SJSA1 (cell line): Measurements from ENCODE around the gene LRRC8A. TPM values are rescaled to one million over a fixed set of nuclear protein-coding genes. Genes with fewer than 3 reads are reported as not detected.

Experiments
- DNase-seq, 2 experiments: peaks; one replicate each; pipeline ENCODE4 v3.0.0-alpha.2; 2015 to 2020; ENCODE audit warnings: low spot score in 2 of 2, low read depth in 1 of 2
- H3K27ac ChIP-seq: fragments of 250-450 bp; sonication (Bioruptor Pico); 2 replicates; pipeline ENCODE4 v1.5.1; 2020; ENCODE audit warnings: mild to moderate bottlenecking, moderate library complexity
- H3K27me3 ChIP-seq: fragments of 250-450 bp; sonication (Bioruptor Pico); replicated peaks from 2 replicates; pipeline ENCODE4 v1.5.1; 2020; ENCODE audit warnings: mild to moderate bottlenecking, moderate library complexity
- H3K36me3 ChIP-seq: fragments of 250-450 bp; sonication (Bioruptor Pico); 2 replicates; pipeline ENCODE4 v1.5.1; 2020; ENCODE audit warnings: mild to moderate bottlenecking
- H3K4me1 ChIP-seq: fragments of 250-450 bp; sonication (Bioruptor Pico); replicated peaks from 2 replicates; pipeline ENCODE4 v1.6.1; 2021; ENCODE audit warnings: mild to moderate bottlenecking
- H3K4me3 ChIP-seq: fragments of 250-450 bp; sonication (Bioruptor Pico); 2 replicates; pipeline ENCODE4 v1.5.1; 2020; ENCODE audit warnings: mild to moderate bottlenecking
- H3K9me3 ChIP-seq: fragments of 250-450 bp; sonication (Bioruptor Pico); replicated peaks from 2 replicates; pipeline ENCODE4 v1.5.1; 2020; ENCODE audit warnings: mild to moderate bottlenecking
- total RNA-seq: library from RNA; depleted of rRNA; stranded (reverse); fragments of >200 nt; shearing (Covaris generic); gene quantifications from 2 replicates; pipeline ENCODE4 v1.2.3, GENCODE V29; 2014

LRRC8A gene
- total RNA-seq, 1 experiment from 2014 or later, result 99.4 TPM

GRCh38 chr9:128901379-128901778 is 19.4 kb downstream of the LRRC8A start:
- peaks cover 79% of the 10 kb centered on the region for H3K36me3 ChIP-seq
- H3K4me3 ChIP-seq, result no peak overlapping the region
- no peaks in the 10 kb centered on the region for H3K27me3 ChIP-seq
- H3K27ac ChIP-seq, result no peak overlapping the region
- no peaks in the 10 kb centered on the region for H3K9me3 ChIP-seq
- no peak for DNase-seq
- peaks cover 29% of the 10 kb centered on the region for H3K4me1 ChIP-seq

DNA sequence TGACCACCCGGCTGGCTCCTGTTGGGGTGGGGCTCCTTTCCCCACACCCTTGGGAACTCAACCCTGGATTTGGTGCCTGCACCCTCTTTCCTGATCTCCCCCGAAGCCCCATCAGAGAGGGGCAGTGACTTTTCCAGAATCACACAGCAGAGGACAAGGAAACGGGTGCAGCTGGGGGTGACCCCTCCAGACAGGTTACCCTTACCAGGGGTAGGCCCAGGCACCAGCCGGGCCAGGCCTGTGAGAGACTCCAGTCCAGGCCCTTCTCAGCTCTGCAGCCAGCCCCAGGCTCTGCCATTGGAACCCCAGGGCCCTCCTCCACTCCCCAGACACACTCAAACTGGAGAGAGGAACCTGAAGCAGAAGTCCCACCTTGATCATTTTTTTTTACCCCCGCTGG is 19.9 kb downstream of the LRRC8A start:
- Histone ChIP-seq H3K27me3 (no peaks in the 10 kb centered on the region), H3K4me3 (no peak overlapping the region), H3K9me3 (no peaks in the 10 kb centered on the region), H3K36me3 (peaks cover 79% of the 10 kb centered on the region), H3K27ac (no peak overlapping the region), H3K4me1 (peaks cover 29% of the 10 kb centered on the region)
- DNase-seq, result no peak

DNA sequence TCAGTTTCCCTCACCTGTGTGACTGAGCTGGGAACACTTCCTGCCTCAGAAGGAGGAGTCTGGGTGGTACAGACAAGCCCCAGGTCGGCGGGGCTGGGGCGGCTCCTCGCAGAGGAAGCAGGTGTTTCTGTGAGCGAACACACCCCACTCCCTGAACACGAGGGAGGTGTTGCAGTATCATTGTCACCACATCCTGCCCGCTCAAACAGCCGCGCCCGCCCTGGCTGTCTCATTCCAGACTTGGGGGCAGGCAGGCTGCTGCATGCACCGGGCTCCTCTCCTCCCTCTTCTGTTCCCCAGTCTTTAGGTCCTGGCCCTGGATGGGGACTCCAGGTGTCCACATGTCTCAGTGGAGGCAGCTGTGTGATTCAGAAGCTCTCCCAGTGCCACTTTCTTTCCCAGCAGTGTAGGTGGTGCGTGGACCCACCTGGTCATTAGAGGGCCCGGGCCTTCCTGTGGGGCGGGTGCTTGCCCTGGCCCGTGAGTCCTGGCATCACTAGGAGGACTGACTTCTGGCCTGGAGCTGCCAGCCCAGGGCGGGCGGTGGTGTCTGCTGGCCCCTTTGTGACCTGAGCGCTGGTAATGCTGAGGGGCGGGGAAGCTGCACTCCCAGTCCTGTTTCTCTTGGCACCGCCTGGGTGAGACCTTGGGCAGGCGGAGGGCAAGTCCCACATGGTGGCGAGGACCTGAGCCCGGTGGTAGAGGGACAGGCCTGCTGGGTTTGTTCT is 20.6 kb downstream of the LRRC8A start:
- Histone ChIP-seq H3K27ac (no peak overlapping the region), H3K9me3 (no peaks in the 10 kb centered on the region), H3K4me1 (peaks cover 29% of the 10 kb centered on the region), H3K36me3 (peaks cover 79% of the 10 kb centered on the region), H3K27me3 (no peaks in the 10 kb centered on the region), H3K4me3 (no peak overlapping the region)
- DNase-seq, result peak in 1 of 2 experiments; percentile 41

DNA sequence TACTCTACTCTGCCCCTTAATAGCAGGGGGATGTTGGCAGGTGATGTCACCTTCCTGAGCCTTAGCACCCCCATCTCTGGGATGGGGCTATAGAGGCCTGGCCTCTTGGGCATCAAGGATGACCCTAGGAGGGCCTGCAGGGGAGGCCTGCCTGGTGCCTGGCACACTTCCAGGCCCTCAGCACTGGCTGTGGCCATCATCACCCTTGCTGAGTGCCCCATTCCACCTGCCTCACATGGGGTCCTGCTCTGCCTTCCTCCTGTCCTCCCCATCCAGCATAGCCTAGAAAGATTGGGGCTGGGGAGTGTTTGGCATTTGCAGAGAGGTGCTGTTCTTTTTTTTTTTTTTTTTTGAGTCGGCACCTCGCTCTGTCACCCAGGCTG is 21.1 kb downstream of the LRRC8A start:
- Histone ChIP-seq H3K4me1 (peaks cover 29% of the 10 kb centered on the region), H3K9me3 (no peaks in the 10 kb centered on the region), H3K4me3 (no peak overlapping the region), H3K36me3 (peaks cover 79% of the 10 kb centered on the region), H3K27me3 (no peaks in the 10 kb centered on the region), H3K27ac (no peak overlapping the region)
- DNase-seq, result no peak

DNA sequence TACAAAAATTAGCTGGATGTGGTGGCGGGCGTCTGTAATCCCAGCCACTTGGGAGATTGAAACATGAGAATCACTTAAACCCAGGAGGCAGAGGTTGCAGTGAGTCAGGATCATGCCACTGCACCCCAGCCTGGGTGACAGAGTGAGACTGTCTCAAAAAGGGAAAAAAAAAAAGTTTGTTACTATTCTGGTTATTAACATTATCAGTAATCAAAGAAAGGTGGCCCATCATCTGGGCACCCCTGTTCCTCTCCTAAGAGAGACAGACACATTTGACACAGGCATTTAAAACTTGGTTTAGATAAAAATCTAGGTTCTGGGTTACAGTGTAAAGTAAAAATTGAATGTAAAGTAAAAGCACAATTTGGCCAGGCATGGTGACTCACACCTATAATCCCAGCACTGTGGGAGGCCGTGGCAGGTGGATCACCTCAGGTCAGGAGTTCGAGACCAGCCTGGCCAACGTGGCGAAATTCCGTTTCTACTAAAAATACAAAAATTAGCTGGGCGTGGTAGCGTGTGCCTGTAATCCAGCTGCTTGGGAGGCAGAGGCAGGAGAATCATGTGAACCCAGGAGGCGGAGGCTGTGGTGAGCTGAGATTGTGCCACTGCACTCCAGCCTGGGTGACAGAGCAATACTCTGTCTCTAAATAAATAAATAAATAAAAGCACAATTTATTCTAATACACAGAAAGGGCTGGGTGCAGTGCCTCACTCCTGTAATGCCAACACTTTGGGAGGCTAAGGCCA is 22.1 kb downstream of the LRRC8A start:
- H3K9me3 ChIP-seq, result no peaks in the 10 kb centered on the region
- H3K4me3 ChIP-seq, result no peak overlapping the region
- H3K4me1 ChIP-seq, result peaks cover 32% of the 10 kb centered on the region
- DNase-seq, result peak; percentile 32 to 51
- peak overlapping the region; percentile 30 for H3K27ac ChIP-seq
- no peaks in the 10 kb centered on the region for H3K27me3 ChIP-seq
- H3K36me3 ChIP-seq, result peaks cover 79% of the 10 kb centered on the region

DNA sequence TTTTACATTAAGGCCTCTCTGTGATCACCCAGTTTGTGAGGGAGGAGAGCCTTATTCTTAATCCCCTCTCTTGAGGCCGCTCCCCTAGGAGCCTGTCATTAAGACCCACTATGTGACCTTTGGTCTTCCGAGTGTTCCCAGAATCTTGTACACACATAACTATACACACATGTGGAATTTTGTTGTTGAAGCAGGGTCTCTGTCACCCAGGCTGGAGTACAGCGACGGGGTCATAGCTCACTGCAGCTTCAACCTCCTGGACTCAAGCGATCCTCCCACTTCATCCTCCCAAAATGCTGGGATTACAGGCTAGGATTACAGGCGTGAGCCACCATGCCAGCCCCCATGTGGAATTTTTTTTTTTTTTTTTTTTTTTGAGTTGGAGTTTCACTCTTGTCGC is 24.0 kb downstream of the LRRC8A start:
- Histone ChIP-seq H3K27ac (no peak overlapping the region), H3K4me3 (no peak overlapping the region), H3K4me1 (peaks cover 51% of the 10 kb centered on the region), H3K36me3 (peaks cover 81% of the 10 kb centered on the region), H3K9me3 (no peaks in the 10 kb centered on the region), H3K27me3 (no peaks in the 10 kb centered on the region)
- no peak for DNase-seq

DNA sequence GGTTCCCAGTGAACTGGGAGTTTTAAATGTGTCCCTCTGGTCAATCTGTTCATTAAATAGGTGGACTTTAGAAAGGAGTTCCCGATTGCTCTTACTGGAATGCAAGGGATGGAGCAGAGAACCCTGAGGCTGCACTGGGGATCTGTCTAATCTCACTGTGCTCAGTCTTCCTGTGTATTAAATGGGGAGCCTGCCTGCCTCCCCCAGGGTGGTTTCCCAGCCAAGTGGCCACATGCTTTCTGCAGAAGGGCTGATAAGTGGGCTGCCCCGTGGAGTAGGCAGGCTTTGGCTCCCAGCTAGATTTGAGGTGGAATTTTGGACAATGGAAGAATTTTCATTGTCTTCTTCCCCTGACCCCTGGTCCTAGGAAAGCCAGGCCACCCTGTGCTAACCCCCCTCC is 24.8 kb downstream of the LRRC8A start:
- peaks cover 58% of the 10 kb centered on the region for H3K4me1 ChIP-seq
- H3K27ac ChIP-seq, result no peak overlapping the region
- H3K36me3 ChIP-seq, result peaks cover 80% of the 10 kb centered on the region
- H3K27me3 ChIP-seq, result no peaks in the 10 kb centered on the region
- no peaks in the 10 kb centered on the region for H3K9me3 ChIP-seq
- no peak for DNase-seq
- no peak overlapping the region for H3K4me3 ChIP-seq

GRCh38 chr9:128908372-128908771 is 26.4 kb downstream of the LRRC8A start:
- no peak for DNase-seq
- peaks cover 80% of the 10 kb centered on the region for H3K36me3 ChIP-seq
- no peak overlapping the region for H3K4me3 ChIP-seq
- H3K27me3 ChIP-seq, result no peaks in the 10 kb centered on the region
- H3K27ac ChIP-seq, result no peak overlapping the region
- no peaks in the 10 kb centered on the region for H3K9me3 ChIP-seq
- peaks cover 57% of the 10 kb centered on the region for H3K4me1 ChIP-seq

DNA sequence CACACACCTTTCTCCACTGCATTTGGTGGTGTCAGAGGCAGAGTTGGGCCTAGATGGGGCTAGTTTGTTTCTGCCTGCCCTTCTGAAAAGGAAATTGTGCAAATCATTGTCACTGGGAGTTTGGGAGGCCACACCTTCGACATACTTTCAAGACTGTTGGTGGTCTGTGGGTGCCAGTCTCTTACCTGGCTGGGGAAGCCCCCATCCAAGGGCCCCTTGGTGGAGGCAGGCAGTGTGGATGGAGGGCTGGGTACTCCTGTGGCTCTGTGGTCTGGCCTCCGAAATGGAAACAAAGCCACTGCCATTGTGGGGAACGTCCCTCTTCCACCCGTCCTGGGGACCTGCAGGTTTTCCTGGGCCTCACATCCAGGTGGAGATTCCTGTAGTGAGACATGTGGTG is 27.9 kb downstream of the LRRC8A start:
- H3K36me3 ChIP-seq, result peaks cover 87% of the 10 kb centered on the region
- 0 out of 2 replicates have a peak overlapping the region, but pooled peaks have one; percentile 3 for H3K27ac ChIP-seq

GRCh38 chr9:128910906-128911305 is 29.0 kb downstream of the LRRC8A start:
- H3K4me1 ChIP-seq, result peaks cover 58% of the 10 kb centered on the region
- DNase-seq, result peak in 1 of 2 experiments; percentile 42
- H3K36me3 ChIP-seq, result peaks cover 91% of the 10 kb centered on the region
- H3K27ac ChIP-seq, result peak overlapping the region; percentile 98
- H3K4me3 ChIP-seq, result no peak overlapping the region
- H3K9me3 ChIP-seq, result no peaks in the 10 kb centered on the region
- no peaks in the 10 kb centered on the region for H3K27me3 ChIP-seq

More for the DNA sequence above, 27.9 kb downstream of the LRRC8A start:
- Histone ChIP-seq H3K27me3 (no peaks in the 10 kb centered on the region), H3K4me1 (peaks cover 58% of the 10 kb centered on the region), H3K9me3 (no peaks in the 10 kb centered on the region), H3K4me3 (no peak overlapping the region)
- DNase-seq, result no peak

DNA sequence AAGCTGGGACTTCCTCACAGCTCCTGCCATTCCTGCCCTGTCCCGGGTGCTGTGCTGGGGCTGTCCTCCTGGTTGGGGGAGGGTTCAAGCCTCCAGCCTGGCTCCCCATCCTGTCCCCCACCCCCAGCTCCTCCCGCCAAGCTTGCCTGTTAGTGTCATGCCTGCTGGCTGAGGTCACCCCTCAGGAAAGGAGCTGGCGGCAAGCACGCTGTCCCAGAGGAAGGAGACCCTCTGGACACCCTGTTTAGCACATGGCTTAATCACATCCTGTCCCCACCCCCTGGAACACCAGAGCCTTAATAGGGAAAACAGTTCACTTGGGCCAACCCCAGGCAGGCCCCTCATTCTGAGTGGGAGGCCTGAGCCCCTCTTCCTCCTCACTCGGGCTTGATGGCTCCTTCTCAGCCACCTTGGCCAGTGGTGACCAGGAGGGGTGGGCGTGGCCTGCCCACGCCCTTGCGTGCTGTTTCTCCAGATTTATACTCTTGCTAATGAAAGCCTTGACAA is 29.6 kb downstream of the LRRC8A start:
- H3K36me3 ChIP-seq, result peaks cover 93% of the 10 kb centered on the region
- no peaks in the 10 kb centered on the region for H3K27me3 ChIP-seq
- H3K9me3 ChIP-seq, result no peaks in the 10 kb centered on the region
- peaks cover 58% of the 10 kb centered on the region for H3K4me1 ChIP-seq
- peak overlapping the region; percentile 98 for H3K27ac ChIP-seq
- DNase-seq, result peak; percentile 95 to 98
- no peak overlapping the region for H3K4me3 ChIP-seq

- Histone ChIP-seq H3K36me3 (peaks cover 91% of the 10 kb centered on the region), H3K4me1 (peaks cover 58% of the 10 kb centered on the region), H3K27me3 (no peaks in the 10 kb centered on the region), H3K27ac (peak overlapping the region; percentile 98), H3K4me3 (peak overlapping the region; percentile 8; the same call in 1 of the 2 replicates), H3K9me3 (no peaks in the 10 kb centered on the region)
- peak; percentile 91 to 94 for DNase-seq
Observed at GRCh38 chr9:128912270-128912853, 30.4 kb downstream of the LRRC8A start.

DNA sequence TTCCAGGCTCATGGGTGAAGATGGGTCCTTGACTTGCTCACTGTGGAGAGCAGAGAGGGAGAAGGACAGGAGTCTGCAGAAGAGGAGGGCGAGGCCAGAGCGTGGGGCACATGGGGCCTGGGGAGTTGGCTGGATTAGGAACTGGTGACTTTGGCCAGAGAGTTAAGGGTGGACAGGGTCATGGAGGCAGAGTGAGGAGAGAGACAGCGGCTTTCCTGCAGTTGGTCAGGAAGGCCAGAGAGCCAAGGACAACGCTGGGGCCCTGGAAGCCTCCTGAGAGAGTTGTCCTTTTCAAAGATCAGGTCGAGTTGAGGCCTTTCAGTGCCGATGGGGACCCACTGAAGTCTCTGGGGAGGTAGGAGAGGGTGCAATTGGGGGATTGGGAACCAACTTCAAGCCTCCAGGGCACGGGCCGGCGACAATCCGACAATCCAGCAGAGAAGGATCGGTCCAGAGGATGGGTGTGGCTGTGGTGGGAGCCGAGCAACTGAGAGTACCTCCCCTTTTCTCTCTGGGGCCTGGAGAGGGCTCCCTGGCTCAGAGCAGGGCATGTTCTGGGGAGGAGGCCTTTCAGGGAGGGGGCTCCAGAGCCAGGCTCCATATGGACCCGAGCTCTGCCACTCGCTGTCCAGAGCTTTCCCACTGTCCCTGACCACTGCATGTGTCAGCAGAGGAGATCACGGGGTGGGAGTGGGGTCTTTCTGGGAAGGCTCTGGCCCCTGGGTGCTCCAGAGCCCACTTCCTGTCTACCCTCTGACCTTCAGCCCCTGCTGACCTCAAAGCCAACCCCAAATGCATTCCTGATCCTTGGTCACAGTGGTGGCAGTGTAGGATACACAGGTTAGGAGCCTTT is 31.3 kb downstream of the LRRC8A start:
- peak; percentile 47 to 64 for DNase-seq
- Histone ChIP-seq H3K4me1 (peaks cover 58% of the 10 kb centered on the region), H3K9me3 (no peaks in the 10 kb centered on the region), H3K27me3 (no peaks in the 10 kb centered on the region), H3K27ac (peak overlapping the region; percentile 94), H3K36me3 (peaks cover 90% of the 10 kb centered on the region), H3K4me3 (peak overlapping the region; percentile 8; the same call in 1 of the 2 replicates)
